HG03095 (cell line): ENCODE data around the gene RALGAPA2.

Experiments used
- ATAC-seq: cut with Tn5 transposase; IDR thresholded peaks from one replicate; pipeline ENCODE4 v1.9.1; 2021; ENCODE audit warnings: moderate library complexity; ENCODE audit not compliant: unreplicated experiment

Gene RALGAPA2

DNA sequence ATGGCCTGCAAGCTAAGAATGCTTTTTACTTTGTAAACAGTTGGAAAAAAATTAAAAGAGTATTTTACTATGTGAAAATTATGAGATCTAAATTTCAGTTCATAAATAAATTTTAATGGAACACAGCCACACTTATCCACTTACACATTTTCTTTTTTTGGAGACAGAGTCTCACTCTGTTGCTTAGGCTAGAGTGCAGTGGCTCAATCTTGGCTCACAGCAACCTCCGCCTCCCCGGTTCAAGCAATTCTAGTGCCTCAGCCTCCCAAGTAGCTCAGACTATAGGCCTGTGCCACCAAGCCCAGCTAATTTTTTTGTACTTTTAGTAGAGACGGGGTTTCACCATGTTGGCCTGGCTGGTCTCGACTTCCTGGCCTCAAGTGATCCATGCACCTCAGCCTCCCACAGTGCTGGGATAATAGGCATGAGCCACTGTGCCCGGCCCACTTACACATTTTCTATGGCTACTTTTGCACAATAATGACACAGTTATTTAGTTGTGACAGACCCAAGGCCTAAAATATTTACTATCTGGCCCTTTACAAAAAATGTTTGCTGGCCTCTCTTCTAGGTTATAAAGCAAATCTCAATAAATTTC lies 234.9 kb downstream of the RALGAPA2 start:
- ATAC-seq: no peak

DNA sequence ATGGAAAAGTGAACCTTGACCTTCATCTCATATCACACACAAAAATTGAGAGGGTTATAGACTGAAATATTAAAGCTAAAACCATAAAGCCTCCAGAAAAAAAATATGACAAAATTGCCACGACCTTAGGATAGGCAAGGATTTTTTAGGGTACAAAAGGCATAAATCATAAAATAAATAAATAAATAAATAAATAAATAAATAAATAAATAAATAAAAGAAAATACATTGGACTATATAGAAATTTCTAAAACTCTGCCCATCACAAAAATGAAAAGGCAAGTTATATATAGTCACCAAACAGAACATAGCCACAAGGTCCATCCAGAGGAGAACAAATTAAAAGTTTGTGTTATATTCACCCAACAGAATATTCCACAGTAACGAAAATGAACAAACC lies 235.9 kb downstream of the RALGAPA2 start:
- ATAC-seq: no peak

DNA sequence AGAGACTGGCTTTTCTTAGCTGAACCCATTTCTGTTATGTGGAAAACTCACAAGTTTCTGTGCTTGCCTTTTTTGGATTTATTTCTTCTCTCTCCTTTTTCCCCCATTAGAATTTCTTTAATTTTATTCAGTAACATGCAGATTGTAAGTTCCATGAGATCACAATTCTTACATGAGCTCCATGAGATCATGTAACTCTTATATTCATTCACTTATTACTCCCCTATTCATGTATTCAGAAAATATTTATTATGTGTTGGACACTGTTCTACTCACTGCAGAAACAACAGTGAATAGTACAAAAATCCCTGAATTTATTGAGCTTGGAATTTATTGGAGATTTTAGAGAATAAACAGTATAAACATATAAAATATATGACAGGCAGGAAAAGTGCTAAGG lies 238.8 kb downstream of the RALGAPA2 start:
- ATAC-seq: no peak

DNA sequence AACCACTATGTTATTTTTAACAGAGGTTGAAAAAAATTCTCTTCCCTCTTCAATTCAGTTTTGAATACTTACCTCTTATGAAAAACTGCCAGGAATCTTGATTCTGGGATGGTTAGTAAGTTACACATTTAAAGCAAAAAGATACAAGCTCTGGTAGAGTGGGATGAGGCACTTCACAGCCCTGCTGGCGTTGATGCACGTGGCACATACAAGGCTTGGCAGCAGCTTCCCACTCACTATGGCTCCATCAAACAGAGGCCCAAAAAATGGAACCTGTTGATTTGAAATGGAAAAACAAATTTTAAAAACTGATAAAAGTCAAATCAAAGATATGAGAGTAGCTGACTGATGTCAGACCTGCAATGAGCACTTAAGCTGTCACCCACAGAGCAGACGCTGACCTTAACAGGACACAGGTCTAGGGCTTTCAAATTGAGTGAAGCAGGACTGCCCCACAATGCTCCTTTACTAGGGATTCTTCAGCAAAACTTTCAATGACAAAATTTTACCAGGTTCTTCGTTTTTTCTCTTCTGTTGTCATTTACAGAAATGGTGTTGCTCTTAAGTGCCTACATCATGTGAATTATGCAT lies 239.7 kb downstream of the RALGAPA2 start:
- ATAC-seq: no peak

DNA sequence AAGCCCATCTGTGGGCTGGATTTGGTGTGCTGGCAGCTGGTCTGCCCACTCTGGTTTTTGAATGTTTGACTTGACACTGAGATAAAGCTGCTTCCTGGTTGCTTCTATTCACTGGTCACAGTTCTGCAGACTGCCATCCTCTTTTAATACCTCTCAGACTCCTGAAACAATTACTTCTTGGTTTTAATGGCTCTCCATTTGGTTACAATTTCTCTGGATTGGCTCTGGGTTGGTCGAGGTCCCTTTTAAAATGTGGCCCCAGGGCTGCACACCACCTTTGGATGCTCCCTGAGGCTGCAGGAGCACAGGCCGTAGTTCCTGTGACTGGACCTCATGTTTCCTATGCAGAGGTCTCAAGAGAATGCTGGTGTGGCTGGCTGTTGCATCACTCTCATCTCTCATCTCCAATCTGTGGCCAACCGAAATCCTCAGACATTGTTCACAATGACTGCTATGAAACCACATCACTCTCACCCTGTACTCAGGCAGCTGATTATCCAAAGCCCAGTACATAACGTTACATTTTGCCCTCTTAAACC lies 246.0 kb downstream of the RALGAPA2 start:
- peak; percentile 88 for ATAC-seq

DNA sequence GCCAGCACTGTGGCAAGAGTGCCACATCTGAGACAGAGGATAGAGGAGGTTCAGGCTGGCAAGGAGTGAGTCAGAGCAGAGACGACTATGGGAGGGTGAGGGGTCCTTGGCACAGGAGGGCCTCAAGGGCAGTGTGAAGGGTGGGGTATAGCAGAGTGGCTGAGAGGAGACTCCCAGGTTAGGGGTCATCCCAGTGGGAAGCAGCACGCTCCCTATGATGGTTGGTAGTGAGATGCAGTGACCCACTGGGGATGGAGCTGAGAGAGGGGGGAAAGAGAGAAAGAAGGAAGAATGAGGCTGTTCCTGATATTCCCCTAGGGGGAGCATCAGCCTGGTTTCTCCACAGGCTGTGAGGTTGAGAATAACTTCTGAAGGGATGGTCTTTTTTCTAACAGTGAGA lies 247.2 kb downstream of the RALGAPA2 start:
- no peak for ATAC-seq

DNA sequence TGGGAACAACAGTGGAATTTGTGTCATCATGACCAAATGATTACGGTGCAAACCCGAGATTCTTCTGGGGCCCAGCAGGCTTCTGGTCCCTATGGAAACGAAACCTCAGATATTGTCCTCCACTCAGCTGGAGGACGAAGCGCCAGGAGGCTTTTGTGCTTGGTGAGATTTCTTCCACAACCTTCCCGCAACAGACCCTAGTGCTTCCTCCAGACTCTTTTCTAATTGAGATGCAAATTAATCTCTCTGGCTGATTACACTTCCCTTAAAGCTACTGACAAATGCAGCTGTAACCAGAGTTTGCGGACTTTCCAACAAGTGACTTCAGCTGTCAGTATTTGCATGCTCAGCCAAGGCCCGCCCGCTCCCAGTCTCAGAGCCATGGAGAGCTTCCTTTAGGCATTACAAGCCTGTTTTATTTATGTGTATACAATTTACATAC lies 248.5 kb downstream of the RALGAPA2 start:
- ATAC-seq: peak; percentile 38

DNA sequence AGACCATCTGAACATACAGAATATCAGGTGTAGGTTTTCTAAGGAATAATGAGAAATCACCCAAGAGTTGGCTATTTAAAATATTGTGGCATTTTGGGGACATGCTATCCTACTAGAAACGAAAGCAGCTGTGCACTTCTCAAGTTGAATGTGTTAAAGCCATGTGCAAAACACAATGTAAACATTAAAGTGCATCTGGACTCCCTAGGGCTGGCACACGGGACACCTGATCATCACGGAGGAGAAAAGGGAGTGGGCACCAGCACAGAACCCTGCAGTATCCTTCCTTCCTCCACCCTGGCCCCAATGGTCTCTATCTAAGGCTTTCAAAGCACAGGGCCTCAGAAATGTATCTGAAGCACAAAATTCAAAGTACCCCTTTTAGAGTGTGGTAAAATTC lies 250.3 kb downstream of the RALGAPA2 start:
- no peak for ATAC-seq

DNA sequence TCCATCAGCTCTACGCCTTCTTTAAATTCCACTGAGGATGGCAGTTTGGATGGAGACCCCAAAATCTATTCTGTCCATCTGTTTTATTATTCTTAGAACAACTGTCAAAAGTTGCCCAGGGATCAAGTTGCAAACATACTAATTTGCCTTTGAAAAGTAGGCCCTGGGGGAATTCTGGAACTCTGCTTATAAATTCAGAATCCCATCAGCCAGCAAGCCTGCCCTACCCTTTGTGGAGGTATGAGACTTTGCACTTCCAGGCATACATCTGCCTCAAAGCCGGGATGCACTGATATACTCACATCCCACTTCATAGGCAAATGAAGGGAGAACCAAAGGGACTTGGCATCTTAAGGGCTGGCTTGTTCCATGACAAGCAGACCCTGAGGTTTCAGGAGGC lies 250.9 kb downstream of the RALGAPA2 start:
- no peak for ATAC-seq

DNA sequence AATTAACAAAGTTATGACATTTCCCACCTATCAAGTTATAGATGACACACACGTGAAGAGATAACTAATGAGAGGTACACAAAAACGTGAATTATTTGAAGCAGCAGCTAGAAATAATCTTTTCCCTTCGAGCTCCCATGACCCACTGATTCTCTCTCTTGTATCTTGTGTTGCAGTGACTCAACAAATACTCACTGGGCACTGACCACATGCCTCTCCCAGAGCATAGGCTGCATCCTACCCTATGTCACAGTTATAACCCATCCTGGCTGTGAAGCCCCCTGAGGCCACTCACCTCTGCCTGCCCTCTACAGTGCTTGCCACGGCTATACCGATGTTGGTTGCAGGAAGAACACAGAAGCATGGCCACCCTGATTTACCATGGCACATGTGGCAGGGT lies 252.7 kb downstream of the RALGAPA2 start:
- no peak for ATAC-seq

DNA sequence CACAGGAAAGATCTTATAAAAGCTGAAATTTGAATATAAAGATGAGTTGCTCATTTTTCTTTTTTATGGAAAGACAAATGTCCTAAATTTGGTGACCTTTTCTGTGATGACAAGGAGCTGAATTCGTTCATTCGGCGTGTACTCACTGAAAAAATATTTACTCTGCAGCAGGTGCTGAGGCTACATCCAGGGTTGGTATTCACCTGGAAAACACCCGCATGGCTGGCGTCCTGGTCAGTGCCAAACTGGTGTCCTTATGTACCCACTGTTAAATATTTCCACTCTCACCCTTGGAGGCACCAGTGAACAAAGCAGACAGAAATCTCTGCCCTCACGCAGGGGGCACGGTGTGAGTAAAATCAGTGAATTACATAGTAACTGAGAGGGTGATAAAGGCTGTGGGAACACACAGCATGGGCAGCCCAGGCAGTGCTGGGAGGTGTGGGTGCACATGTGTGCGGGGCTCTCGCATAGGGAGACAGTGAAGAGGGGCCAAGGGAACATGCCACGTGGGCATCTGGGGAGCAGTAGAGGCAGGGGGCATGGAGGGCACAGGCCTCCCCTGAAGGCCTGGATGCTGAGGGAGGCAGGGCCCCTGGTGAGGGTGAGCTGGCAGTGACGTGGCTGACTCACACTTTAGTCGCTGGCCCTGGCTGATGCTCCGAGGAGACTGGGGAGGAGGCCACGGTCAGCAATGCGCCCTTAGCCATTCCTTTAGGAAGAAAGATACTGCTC lies 254.9 kb downstream of the RALGAPA2 start:
- ATAC-seq: no peak

DNA sequence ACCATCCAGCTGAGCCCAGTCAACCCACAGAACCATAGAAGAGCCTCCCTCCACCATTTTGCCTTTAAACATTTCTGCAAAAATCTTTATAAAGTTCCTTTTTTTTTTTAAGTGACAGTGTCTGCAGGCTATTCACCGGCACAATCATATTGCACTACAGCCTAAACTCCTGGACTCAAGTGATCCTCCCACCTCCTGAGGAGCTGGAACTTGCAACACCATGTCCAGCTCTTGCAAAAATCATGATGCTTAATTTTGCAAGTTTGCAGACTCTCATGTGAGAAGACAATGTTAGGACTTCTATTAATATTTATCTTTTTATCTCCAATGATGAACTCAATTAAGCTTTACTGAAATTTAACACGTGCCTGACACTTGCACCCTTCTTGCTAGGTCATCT lies 255.7 kb downstream of the RALGAPA2 start:
- no peak for ATAC-seq

DNA sequence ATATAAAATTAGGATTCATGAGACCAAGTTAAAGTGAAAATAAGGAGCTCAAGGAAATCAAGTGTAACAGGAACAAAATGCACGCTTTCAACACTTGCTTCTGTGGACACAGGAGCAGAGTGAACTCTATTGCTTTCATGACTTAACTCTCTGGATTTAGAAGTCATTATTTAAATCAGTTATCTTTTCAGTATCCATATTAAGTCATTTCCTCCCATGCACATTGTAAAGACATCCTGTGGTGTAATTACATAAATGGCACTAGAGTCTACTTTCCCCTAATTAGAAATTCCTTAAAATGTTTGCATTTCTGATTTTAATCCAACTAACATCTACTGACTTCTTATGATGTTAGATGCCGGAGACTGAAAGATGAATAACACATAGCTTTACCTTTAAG lies 256.5 kb downstream of the RALGAPA2 start:
- no peak for ATAC-seq

DNA sequence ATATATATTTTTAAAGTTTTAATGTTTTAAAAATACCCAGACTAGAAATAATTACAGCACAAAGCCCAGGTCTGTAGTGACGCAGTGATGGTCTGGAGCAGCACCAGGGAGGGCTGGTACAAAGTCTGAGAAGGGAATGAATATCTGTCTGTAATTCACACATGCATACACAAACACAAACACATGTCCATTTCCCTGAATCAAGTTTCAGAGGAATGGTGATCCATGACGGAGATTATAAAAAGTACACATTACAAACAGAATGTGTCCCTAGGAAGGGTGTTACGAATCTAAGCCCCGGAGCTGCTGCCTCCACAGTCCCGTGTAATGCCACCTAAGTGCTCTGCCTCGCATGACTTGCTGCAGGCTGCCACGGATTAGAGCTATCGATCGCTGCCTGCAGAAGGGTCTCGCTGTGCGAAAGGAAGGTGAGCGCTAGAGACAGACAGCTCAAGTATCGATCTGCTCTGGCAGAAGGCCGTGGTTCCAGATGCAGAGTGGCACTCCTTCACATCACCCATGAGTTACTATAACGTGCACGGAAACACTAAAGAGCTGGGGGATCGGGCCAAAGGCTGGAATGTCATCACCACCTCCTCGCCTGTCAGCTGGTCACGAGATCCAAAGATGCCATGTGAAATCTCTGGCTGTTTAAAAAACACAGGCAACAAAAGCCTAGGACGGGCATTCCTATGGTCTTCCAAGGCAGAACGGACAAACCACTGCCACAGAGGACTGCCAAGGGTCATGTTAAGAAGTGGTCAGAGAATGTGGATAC lies 257.4 kb downstream of the RALGAPA2 start:
- ATAC-seq: no peak

DNA sequence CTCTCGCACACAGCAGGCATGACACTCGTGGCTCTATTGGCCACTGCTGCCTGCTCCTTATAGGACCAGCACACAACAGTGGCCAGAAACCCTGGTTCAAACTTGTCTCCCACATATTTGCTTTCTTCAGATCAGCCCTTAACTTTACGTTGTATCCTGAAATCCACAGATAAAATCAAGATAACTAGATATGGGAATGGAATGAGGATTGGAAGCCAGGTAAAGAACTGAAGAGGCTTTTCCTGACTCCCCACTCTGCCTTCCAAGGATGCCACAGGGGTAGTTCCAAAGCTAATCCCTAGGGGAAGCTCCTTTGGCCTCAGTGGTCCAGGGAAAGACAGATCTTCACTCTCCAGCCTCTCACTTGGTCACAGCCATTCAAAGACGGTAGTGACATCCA lies 258.1 kb downstream of the RALGAPA2 start:
- ATAC-seq: no peak

DNA sequence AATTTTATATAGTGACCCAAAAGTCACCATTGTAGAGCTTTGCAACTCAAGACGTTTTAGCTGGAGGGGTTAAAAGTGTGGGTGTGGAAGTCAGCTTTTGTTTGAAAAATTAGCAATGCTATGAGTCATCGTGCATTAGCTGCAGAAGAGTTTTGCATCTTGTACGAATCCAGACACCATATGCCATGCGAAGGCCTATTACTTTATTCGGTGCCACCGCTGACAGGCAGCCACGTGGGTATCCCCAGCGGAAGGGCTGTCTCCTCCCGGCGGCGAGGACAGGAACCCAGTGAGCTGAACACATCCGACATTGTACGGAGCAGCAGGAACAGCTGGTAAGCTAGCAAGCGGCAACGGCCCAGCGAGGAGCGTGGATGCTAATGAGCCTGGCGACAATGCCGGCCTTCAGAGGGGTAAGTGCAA lies 260.2 kb downstream of the RALGAPA2 start:
- ATAC-seq: peak; percentile 86

DNA sequence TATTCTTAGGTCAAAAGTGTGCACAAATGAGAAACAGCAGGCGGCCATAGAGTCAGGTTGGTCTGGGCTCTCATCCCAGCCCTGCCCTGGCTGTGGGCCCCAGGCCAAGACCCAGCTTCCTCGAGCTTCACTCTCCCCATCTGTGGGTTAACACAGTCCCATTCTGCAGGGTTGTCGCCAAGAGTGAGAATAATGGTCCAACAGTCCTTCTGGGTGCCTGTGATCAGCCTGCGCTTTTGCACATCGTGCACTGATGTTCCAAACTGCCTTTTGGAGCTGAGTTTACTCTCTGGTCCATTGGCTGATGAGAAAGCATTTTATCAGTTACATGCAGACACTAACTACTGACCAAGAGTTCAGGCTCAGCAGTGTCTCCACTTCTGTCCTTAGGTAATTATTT lies 261.9 kb downstream of the RALGAPA2 start:
- no peak for ATAC-seq

DNA sequence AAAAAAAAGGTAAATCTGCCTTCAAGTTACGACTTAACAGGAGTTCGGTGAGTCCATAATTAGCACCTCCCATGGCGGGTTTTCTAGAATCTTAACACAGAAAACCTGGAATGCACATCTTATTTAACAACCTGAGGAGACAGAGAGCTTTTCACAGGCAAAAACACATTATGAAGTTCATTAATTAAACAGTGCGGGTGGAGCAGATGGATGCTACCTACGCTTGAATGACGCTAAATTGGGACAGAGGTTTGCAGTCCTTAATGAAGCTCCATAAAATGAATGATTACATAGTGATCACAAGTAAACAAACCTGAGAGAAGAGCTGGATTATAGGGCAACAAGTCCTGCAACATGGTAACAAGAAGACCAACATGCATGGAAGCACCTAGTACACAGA lies 263.6 kb downstream of the RALGAPA2 start:
- no peak for ATAC-seq

DNA sequence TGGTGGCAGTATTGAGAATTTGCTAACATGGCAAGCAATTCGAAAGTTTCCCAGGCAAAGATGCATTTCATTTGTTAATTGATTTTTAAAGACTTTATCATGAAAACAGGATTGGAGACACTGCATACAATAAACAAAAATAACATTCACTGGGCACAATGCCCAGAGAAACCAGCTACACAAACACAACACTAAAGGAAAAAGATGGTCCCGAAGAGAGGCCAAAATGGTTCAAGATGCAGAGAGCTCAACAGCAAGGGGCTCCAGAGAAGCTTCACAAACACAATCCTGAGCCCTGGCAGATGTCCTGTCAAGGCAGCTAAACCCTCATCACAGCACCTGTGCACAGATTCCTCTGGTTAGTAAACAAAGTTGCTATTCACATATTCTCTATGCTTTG lies 265.2 kb downstream of the RALGAPA2 start:
- ATAC-seq: no peak

DNA sequence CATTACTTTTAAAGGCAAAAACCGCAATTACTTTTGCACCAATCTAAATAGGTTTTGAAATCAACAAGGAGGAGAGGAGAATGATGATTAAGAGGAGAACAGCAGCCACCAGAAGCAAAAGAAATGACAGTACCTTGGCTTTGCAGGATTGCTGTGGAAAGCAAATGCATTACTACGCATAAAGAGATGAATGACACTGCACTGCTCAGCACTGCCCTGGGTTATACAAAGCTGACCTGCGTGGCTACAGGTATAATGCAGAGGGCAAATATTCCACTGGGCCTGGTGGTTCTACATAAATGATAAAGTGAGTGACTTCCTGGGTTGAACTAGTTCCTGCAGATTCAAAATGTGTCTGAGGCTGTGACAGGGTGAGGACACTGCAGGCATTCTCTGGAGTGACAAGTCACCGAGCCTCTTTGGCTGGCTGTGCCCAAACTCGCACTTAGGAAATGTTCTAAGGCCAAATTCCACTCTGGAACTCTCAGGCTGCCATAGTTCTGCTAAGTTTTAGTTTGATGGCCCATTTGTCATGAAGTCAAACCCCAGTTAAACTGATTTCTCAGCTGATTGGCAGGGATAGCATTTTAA lies 265.9 kb downstream of the RALGAPA2 start:
- no peak for ATAC-seq

DNA sequence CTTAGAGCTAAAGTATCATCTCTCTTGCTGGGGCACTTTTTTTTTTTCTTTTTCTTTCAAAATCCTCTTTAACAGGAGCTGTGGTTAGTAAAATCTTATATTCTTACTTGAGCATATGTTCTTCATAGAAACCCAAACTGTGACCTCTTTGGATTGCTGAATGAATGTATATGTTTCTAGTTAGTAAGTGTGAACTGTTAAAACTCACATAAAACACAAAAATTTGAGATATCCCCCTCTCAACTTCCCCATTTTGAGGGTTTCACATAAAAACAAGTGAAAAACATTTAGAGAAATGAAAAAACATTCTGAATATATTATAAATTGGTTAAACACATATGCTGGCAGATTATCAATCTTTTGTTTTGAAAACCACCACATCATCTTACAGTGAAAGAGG lies 266.4 kb downstream of the RALGAPA2 start:
- ATAC-seq: no peak
